ENCODE data around the gene SYT6.

SYT6 gene

GRCh38 chr1:114131526-114132220 lies 22.0 kb downstream of the SYT6 start:
- peak; percentile 51 for DNase-seq (ENCODE audit: low read depth)
- TF ChIP-seq, protein P1, sequence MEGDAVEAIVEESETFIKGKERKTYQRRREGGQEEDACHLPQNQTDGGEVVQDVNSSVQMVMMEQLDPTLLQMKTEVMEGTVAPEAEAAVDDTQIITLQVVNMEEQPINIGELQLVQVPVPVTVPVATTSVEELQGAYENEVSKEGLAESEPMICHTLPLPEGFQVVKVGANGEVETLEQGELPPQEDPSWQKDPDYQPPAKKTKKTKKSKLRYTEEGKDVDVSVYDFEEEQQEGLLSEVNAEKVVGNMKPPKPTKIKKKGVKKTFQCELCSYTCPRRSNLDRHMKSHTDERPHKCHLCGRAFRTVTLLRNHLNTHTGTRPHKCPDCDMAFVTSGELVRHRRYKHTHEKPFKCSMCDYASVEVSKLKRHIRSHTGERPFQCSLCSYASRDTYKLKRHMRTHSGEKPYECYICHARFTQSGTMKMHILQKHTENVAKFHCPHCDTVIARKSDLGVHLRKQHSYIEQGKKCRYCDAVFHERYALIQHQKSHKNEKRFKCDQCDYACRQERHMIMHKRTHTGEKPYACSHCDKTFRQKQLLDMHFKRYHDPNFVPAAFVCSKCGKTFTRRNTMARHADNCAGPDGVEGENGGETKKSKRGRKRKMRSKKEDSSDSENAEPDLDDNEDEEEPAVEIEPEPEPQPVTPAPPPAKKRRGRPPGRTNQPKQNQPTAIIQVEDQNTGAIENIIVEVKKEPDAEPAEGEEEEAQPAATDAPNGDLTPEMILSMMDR (conservative IDR thresholded peaks at IDR 0.05; ENCODE audit: low read depth, low read length), result peak; percentile 46

DNA sequence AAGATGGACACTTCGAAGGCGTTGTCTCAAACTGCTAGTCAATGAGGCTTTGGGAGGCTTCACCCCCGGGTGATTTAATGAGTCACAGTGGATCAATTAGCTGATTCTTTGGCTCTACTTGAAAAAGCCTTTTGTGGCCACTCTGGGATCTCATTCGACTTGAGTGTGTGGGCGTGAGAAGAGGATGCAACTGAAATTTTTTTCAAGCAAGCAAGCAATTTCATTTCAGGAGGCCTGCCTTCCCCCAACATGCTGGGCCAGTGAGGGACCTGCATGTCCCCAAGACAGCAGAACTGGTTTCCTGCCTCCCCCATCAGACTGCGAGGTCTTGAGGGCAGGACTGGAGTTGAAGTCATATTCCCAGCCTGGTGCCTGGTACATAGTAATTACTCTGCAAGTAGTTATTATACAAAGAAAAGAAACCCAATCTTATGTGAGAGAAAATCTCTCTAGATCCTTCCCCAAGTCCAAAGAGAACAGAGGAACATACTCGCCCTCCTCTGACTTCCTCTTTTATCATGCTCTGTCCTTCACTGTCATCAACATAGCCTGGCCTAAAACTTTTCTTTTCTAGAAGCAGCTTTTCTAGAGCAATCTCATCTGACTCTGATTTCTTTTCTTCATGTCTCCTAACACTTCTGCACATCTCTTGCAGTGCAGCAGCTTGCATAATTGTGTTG lies 22.7 kb downstream of the SYT6 start:
- H3K4me3 ChIP-seq (ENCODE audit: low read depth, low read length), result no peak overlapping the region
- TF ChIP-seq, protein P1 (conservative IDR thresholded peaks at IDR 0.05; ENCODE audit: low read depth, low read length), result no peak
- DNase-seq (ENCODE audit: low read depth), result no peak

More at GRCh38 chr1:114131526-114132220, 22.0 kb downstream of the SYT6 start:
- no peak overlapping the region for H3K4me3 ChIP-seq (ENCODE audit: low read depth, low read length)

GRCh38 chr1:114130213-114130612 lies 23.5 kb downstream of the SYT6 start:
- DNase-seq (ENCODE audit: low read depth), result no peak
- no peak overlapping the region for H3K4me3 ChIP-seq (ENCODE audit: low read depth, low read length)
- TF ChIP-seq, protein P1 (conservative IDR thresholded peaks at IDR 0.05; ENCODE audit: low read depth, low read length), result no peak

DNA sequence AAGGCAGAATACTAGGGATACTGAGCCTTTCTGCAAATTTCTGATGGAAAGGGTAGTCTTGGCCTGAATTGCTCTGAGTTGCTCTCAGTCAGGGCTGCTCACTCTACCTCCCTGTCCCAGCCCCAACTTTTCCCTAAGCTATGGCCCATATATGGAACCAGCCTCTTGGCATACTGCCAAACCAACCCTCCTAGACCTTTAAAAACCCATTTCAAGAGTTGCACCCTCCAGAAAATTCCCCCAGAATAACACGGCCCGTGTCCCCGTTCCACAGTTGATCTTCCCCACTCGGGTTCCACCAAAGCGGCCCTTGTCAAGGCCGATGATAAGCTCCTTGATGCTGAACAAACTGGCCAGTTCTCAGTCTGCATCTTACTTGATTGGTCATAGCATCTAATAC lies 25.4 kb downstream of the SYT6 start:
- no peak for DNase-seq (ENCODE audit: low read depth)
- H3K4me3 ChIP-seq (ENCODE audit: low read depth, low read length), result no peak overlapping the region
- TF ChIP-seq, protein P1 (conservative IDR thresholded peaks at IDR 0.05; ENCODE audit: low read depth, low read length), result no peak

GRCh38 chr1:114126261-114127095 lies 27.2 kb downstream of the SYT6 start:
- TF ChIP-seq, protein P1 (conservative IDR thresholded peaks at IDR 0.05; ENCODE audit: low read depth, low read length), result no peak
- no peak for DNase-seq (ENCODE audit: low read depth)
- H3K4me3 ChIP-seq (ENCODE audit: low read depth, low read length), result no peak overlapping the region

- TF ChIP-seq, protein P1 (conservative IDR thresholded peaks at IDR 0.05; ENCODE audit: low read depth, low read length), result no peak
- H3K4me3 ChIP-seq (ENCODE audit: low read depth, low read length), result no peak overlapping the region
- no peak for DNase-seq (ENCODE audit: low read depth)
Observed at GRCh38 chr1:114124644-114125043, 29.0 kb downstream of the SYT6 start.
